Naive thymus-derived CD8-positive, alpha-beta T cell (primary cell): ENCODE data around the gene THAP11. TPM values are rescaled to one million over a fixed set of nuclear protein-coding genes. Genes with fewer than 3 reads are reported as not detected.
A peak's percentile ranks its signal among the peaks of the same experiment; 100 is the strongest.

Experiments
- ATAC-seq, 2 donors: fragments of 150-1000 bp; cut with Tn5 transposase in 1 of 2; sonication (Bioruptor Pico), chemical (Tn5 transposase) in 1 of 2; 1 replicate in 1 of 2; 2 replicates in 1 of 2; pipeline ENCODE4 v1.10.0; 2021; ENCODE audit warnings: mild to moderate bottlenecking in 2 of 2, moderate library complexity in 2 of 2
- POLR2A ChIA-PET: fragments of 350-600 bp; sonication (Branson Sonifier 250); formaldehyde crosslinking; loops from one replicate; lab custom pipeline; 2021; ENCODE audit warnings: antibody characterized with exemption; lab: Charles Lee
- DNase-seq, 10 donors: peaks; one replicate each; pipeline versions ENCODE4 v3.0.0 to v3.0.0-alpha.2; 2020 to 2022
- H3K27ac Mint-ChIP-seq, 10 donors: one replicate each; pipeline ENCODE4 v1.8.0; 2020 to 2022; ENCODE audit warnings: mild to moderate bottlenecking in 10 of 10, mixed read lengths in 10 of 10, moderate library complexity in 4 of 10, inconsistent platforms in 1 of 10
- H3K27me3 Mint-ChIP-seq, 5 donors: one replicate each; pipeline ENCODE4 v1.8.0; 2021 to 2022; ENCODE audit warnings: mixed read lengths in 5 of 5
- H3K36me3 Mint-ChIP-seq, 3 donors: one replicate each; pipeline ENCODE4 v1.8.0; 2020 to 2022; ENCODE audit warnings: mixed read lengths in 3 of 3, mild to moderate bottlenecking in 2 of 3, inconsistent platforms in 1 of 3
- H3K4me1 Mint-ChIP-seq, 4 donors: one replicate each; pipeline ENCODE4 v1.8.0; 2021 to 2022; ENCODE audit warnings: mixed read lengths in 4 of 4
- H3K4me3 Mint-ChIP-seq, 10 donors: one replicate each; pipeline ENCODE4 v1.8.0; 2020 to 2022; ENCODE audit warnings: mild to moderate bottlenecking in 10 of 10, mixed read lengths in 10 of 10, moderate library complexity in 6 of 10, inconsistent platforms in 1 of 10
- H3K9me3 Mint-ChIP-seq, 9 donors: one replicate each; pipeline ENCODE4 v1.8.0; 2020 to 2022; ENCODE audit warnings: mixed read lengths in 9 of 9, mild to moderate bottlenecking in 3 of 9, inconsistent platforms in 1 of 9, moderate library complexity in 1 of 9
- polyA plus RNA-seq, 3 donors: library from polyadenylated mRNA; unstranded; fragments of 300-500 nt; fragmentation: Illumina TruSeq; gene quantifications; one replicate each; pipeline ENCODE4 v1.2.3, GENCODE V29; 2021
- total RNA-seq, 8 experiments: library from RNA in 2 of 8; stranded (reverse) in 2 of 8; gene quantifications; one replicate each; pipeline ENCODE4 v1.2.3 and lab custom pipeline; 2021 to 2026

Gene THAP11
- total and polyA plus RNA-seq, 5 experiments from 2014 or later = 63.8 to 158 (median 132) TPM

GRCh38 chr16:67879462-67879861 lies 37.3 kb downstream of the THAP11 start:
- Mint-ChIP-seq H3K4me3 (no peak overlapping the region), H3K36me3 (peaks cover 0 to 67% (median 14%) of the 10 kb centered on the region in 3 donors), H3K9me3 (no peaks in the 10 kb centered on the region), H3K4me1 (peaks cover 17 to 25% (median 21%) of the 10 kb centered on the region in 4 donors), H3K27me3 (no peaks in the 10 kb centered on the region), H3K27ac (no peak overlapping the region)
- POLR2A ChIA-PET = interaction anchor here (0.6 kb wide), 1 partner anchor 39 kb away, joined by 4 read pairs; no protein-coding TSS in a partner anchor
- no peak for DNase-seq
- no peak for ATAC-seq

- Mint-ChIP-seq H3K4me3 (no peak overlapping the region), H3K4me1 (peaks cover 13 to 20% (median 18%) of the 10 kb centered on the region in 4 donors), H3K27me3 (no peaks in the 10 kb centered on the region), H3K9me3 (no peaks in the 10 kb centered on the region), H3K27ac (no peak overlapping the region), H3K36me3 (peaks cover 0 to 71% (median 14%) of the 10 kb centered on the region in 3 donors)
- POLR2A ChIA-PET = interaction anchor here (0.6 kb wide), 1 partner anchor 40 kb away, joined by 4 read pairs; no protein-coding TSS in a partner anchor
- ATAC-seq (no peak), DNase-seq (no peak)
Measured at GRCh38 chr16:67879936-67880335, 37.8 kb downstream of the THAP11 start.

- POLR2A ChIA-PET = interaction anchor here (0.6 kb wide), 1 partner anchor 9 kb away, joined by 5 read pairs; no protein-coding TSS in a partner anchor
- H3K4me1 Mint-ChIP-seq = peaks cover 6 to 14% (median 12%) of the 10 kb centered on the region in 4 donors
Measured at GRCh38 chr16:67880584-67880983, 38.5 kb downstream of the THAP11 start.

GRCh38 chr16:67881621-67882161 lies 39.6 kb downstream of the THAP11 start:
- Mint-ChIP-seq H3K36me3 (peaks cover 0 to 71% (median 14%) of the 10 kb centered on the region in 3 donors), H3K27me3 (no peaks in the 10 kb centered on the region), H3K9me3 (no peaks in the 10 kb centered on the region), H3K27ac (peak overlapping the region in 1 of 10 donors; percentile 28), H3K4me3 (no peak overlapping the region), H3K4me1 (peaks cover 0 to 7% (median 5%) of the 10 kb centered on the region in 4 donors)
- POLR2A ChIA-PET = interaction anchor here (1.7 to 3.2 kb wide), 2 partner anchors 11 to 55 kb away, joined by 7 to 14 read pairs; partner anchors contain the start of genes PSKH1 and PSMB10
- ATAC-seq (no peak), DNase-seq (no peak)

More at GRCh38 chr16:67880584-67880983, 38.5 kb downstream of the THAP11 start:
- Mint-ChIP-seq H3K4me3 (no peak overlapping the region), H3K27ac (no peak overlapping the region), H3K27me3 (no peaks in the 10 kb centered on the region), H3K9me3 (no peaks in the 10 kb centered on the region), H3K36me3 (peaks cover 0 to 71% (median 14%) of the 10 kb centered on the region in 3 donors)
- ATAC-seq = no peak
- no peak for DNase-seq

GRCh38 chr16:67882374-67883145 lies 40.4 kb downstream of the THAP11 start:
- H3K36me3 Mint-ChIP-seq = peaks cover 0 to 69% (median 14%) of the 10 kb centered on the region in 3 donors
- peaks cover 0 to 7% (median 5%) of the 10 kb centered on the region in 4 donors for H3K4me1 Mint-ChIP-seq
- DNase-seq = no peak
- H3K9me3 Mint-ChIP-seq = no peaks in the 10 kb centered on the region
- no peaks in the 10 kb centered on the region for H3K27me3 Mint-ChIP-seq
- POLR2A ChIA-PET = interaction anchor here (1.6 to 3.2 kb wide), 4 partner anchors 9 to 54 kb away, joined by 6 to 14 read pairs (median 8); partner anchors contain the start of genes CTRL, EDC4, PSKH1 and PSMB10
- peak overlapping the region in 1 of 10 donors; percentile 76 for H3K27ac Mint-ChIP-seq
- no peak overlapping the region for H3K4me3 Mint-ChIP-seq
- ATAC-seq = no peak

GRCh38 chr16:67883146-67883871 lies 41.2 kb downstream of the THAP11 start:
- H3K9me3 Mint-ChIP-seq = no peaks in the 10 kb centered on the region
- no peak overlapping the region for H3K4me3 Mint-ChIP-seq
- POLR2A ChIA-PET = interaction anchor here (0.8 to 3.2 kb wide), 7 partner anchors 10 to 202 kb away, joined by 4 to 14 read pairs (median 6); partner anchors contain the start of genes CTRL, EDC4, NFATC3 and PSKH1
- H3K27ac Mint-ChIP-seq = peak overlapping the region in 4 of 10 donors; percentile 47 to 78 (median 66)
- peaks cover 0 to 7% (median 5%) of the 10 kb centered on the region in 4 donors for H3K4me1 Mint-ChIP-seq
- H3K36me3 Mint-ChIP-seq = peaks cover 0 to 64% (median 13%) of the 10 kb centered on the region in 3 donors
- no peak for DNase-seq
- peak; percentile 14 to 20 for ATAC-seq
- no peaks in the 10 kb centered on the region for H3K27me3 Mint-ChIP-seq

- H3K4me3 Mint-ChIP-seq = no peak overlapping the region
- H3K9me3 Mint-ChIP-seq = no peaks in the 10 kb centered on the region
- ATAC-seq (peak; percentile 89 to 92), DNase-seq (peak; percentile 58 to 86 (median 76))
- peaks cover 0 to 60% (median 13%) of the 10 kb centered on the region in 3 donors for H3K36me3 Mint-ChIP-seq
- peak overlapping the region in 3 of 10 donors; percentile 43 to 76 (median 47) for H3K27ac Mint-ChIP-seq
- POLR2A ChIA-PET = interaction anchor here (0.7 to 3.2 kb wide), 7 partner anchors 10 to 201 kb away, joined by 3 to 14 read pairs (median 4); partner anchors contain the start of genes CTRL, EDC4, NFATC3 and PSMB10
- H3K4me1 Mint-ChIP-seq = peaks cover 0 to 7% (median 5%) of the 10 kb centered on the region in 4 donors
- no peaks in the 10 kb centered on the region for H3K27me3 Mint-ChIP-seq
Measured at GRCh38 chr16:67883872-67884261, 41.7 kb downstream of the THAP11 start.

- ATAC-seq (no peak), DNase-seq (no peak)
- Mint-ChIP-seq H3K36me3 (peaks cover 0 to 52% (median 13%) of the 10 kb centered on the region in 3 donors), H3K9me3 (no peaks in the 10 kb centered on the region), H3K4me3 (no peak within 1 kb of the TSS), H3K4me1 (peaks cover 0 to 7% (median 5%) of the 10 kb centered on the region in 4 donors), H3K27ac (peak within 1 kb of the TSS in 4 of 10 donors; percentile 47 to 76 (median 53)), H3K27me3 (no peaks in the 10 kb centered on the region)
- POLR2A ChIA-PET = interaction anchor here (1.3 to 3.2 kb wide), 4 partner anchors 11 to 181 kb away, joined by 4 to 14 read pairs (median 6); partner anchors contain the start of genes EDC4 and PSMB10
Measured at GRCh38 chr16:67884684-67885083, 42.6 kb downstream of the THAP11 start, which contains the start of gene NRN1L. NRN1L (plus strand) TSS chr16:67884885; CDS start chr16:67884904, 19 bp downstream.

- peaks cover 0 to 46% (median 13%) of the 10 kb centered on the region in 3 donors for H3K36me3 Mint-ChIP-seq
- DNase-seq (no peak), ATAC-seq (no peak)
- no peak overlapping the region for H3K27ac Mint-ChIP-seq
- H3K27me3 Mint-ChIP-seq = no peaks in the 10 kb centered on the region
- peaks cover 0 to 7% (median 4%) of the 10 kb centered on the region in 4 donors for H3K4me1 Mint-ChIP-seq
- no peaks in the 10 kb centered on the region for H3K9me3 Mint-ChIP-seq
- POLR2A ChIA-PET = interaction anchor here (0.7 to 1.5 kb wide), 3 partner anchors 14 to 155 kb away, joined by 3 to 5 read pairs (median 3); no protein-coding TSS in a partner anchor
- no peak overlapping the region for H3K4me3 Mint-ChIP-seq
Measured at GRCh38 chr16:67885545-67885944, 43.4 kb downstream of the THAP11 start.

GRCh38 chr16:67885976-67886375 lies 43.9 kb downstream of the THAP11 start:
- ATAC-seq (no peak), DNase-seq (no peak)
- H3K9me3 Mint-ChIP-seq = no peaks in the 10 kb centered on the region
- H3K27me3 Mint-ChIP-seq = no peaks in the 10 kb centered on the region
- no peak overlapping the region for H3K4me3 Mint-ChIP-seq
- POLR2A ChIA-PET = interaction anchor here (0.6 to 1.5 kb wide), 4 partner anchors 14 to 155 kb away, joined by 3 to 5 read pairs (median 4); no protein-coding TSS in a partner anchor
- peaks cover 0 to 44% (median 13%) of the 10 kb centered on the region in 3 donors for H3K36me3 Mint-ChIP-seq
- peaks cover 0 to 7% (median 4%) of the 10 kb centered on the region in 4 donors for H3K4me1 Mint-ChIP-seq
- H3K27ac Mint-ChIP-seq = peak overlapping the region in 1 of 10 donors; percentile 79

- DNase-seq (no peak), ATAC-seq (no peak)
- Mint-ChIP-seq H3K4me3 (no peak overlapping the region), H3K27ac (peak overlapping the region in 4 of 10 donors; percentile 6 to 79 (median 48)), H3K9me3 (no peaks in the 10 kb centered on the region), H3K36me3 (peaks cover 0 to 39% (median 12%) of the 10 kb centered on the region in 3 donors), H3K27me3 (no peaks in the 10 kb centered on the region), H3K4me1 (peaks cover 0 to 7% (median 4%) of the 10 kb centered on the region in 4 donors)
- POLR2A ChIA-PET = interaction anchor here (0.6 to 1.2 kb wide), 3 partner anchors 15 to 101 kb away, joined by 3 to 4 read pairs (median 3); no protein-coding TSS in a partner anchor
Measured at GRCh38 chr16:67886387-67886786, 44.3 kb downstream of the THAP11 start.
